ENCODE data around the gene R3HCC1L.

DNA sequence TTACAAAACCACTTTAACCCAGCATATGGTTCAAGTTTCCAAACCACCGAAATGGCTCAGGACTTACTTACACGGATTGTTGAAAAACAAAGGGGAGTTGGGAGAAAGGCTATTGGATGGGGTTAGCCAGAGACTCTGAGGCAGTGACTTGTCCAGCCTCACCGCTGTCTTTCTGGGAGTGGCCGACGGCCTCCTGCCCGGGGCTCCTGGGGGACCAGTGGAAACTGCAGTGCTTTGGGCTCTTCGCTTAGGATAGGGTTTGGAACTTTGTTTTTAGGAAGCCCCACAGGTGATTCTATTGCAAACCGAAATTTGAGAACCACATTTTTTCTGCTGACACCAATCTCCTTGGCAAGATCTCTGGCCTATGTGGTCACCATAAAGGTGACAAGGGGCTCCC, 38.1 kb upstream of the R3HCC1L start:
- TF ChIP-seq, protein P1, sequence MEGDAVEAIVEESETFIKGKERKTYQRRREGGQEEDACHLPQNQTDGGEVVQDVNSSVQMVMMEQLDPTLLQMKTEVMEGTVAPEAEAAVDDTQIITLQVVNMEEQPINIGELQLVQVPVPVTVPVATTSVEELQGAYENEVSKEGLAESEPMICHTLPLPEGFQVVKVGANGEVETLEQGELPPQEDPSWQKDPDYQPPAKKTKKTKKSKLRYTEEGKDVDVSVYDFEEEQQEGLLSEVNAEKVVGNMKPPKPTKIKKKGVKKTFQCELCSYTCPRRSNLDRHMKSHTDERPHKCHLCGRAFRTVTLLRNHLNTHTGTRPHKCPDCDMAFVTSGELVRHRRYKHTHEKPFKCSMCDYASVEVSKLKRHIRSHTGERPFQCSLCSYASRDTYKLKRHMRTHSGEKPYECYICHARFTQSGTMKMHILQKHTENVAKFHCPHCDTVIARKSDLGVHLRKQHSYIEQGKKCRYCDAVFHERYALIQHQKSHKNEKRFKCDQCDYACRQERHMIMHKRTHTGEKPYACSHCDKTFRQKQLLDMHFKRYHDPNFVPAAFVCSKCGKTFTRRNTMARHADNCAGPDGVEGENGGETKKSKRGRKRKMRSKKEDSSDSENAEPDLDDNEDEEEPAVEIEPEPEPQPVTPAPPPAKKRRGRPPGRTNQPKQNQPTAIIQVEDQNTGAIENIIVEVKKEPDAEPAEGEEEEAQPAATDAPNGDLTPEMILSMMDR (IDR thresholded peaks at IDR 0.05; ENCODE audit: insufficient read depth, low read length, poor library complexity, severe bottlenecking) = no peak
- no peak for TF ChIP-seq EZH2phosphoT487 (conservative IDR thresholded peaks at IDR 0.05; ENCODE audit: low read length)
